Suprapubic skin (tissue), 4 donors: Measurements from ENCODE around the gene SCN1A. TPM values are rescaled to one million over a fixed set of nuclear protein-coding genes. Genes with fewer than 3 reads are reported as not detected.

Experiments
- DNase-seq, 2 donors: peaks; one replicate each; pipeline ENCODE4 v3.0.0-alpha.2; 2019; ENCODE audit warnings: low spot score in 2 of 2
- H3K27ac ChIP-seq: fragments of 200-600 bp; sonication (generic); one replicate; pipeline ENCODE4 v1.5.1; 2019
- H3K27me3 ChIP-seq: fragments of 200-600 bp; sonication (generic); one replicate; pipeline ENCODE4 v1.5.1; 2019
- H3K36me3 ChIP-seq: fragments of 200-600 bp; sonication (generic); one replicate; pipeline ENCODE4 v1.5.1; 2019
- H3K4me1 ChIP-seq: fragments of 200-600 bp; sonication (generic); one replicate; pipeline ENCODE4 v1.5.1; 2019
- H3K4me3 ChIP-seq: fragments of 200-600 bp; sonication (generic); one replicate; pipeline ENCODE4 v1.5.1; 2019; ENCODE audit warnings: mild to moderate bottlenecking
- H3K9me3 ChIP-seq: fragments of 200-600 bp; sonication (generic); one replicate; pipeline ENCODE4 v1.5.1; 2019
- EP300 ChIP-seq: sonication (generic); formaldehyde crosslinking; IDR thresholded peaks from one replicate; pipeline ENCODE4 v1.6.1; 2017; ENCODE audit warnings: antibody characterized with exemption
- POLR2A ChIP-seq, 2 donors: fragments of 450-650 bp; IDR thresholded peaks; one replicate each; pipeline ENCODE4 v1.6.1; 2017; ENCODE audit warnings: antibody characterized with exemption in 2 of 2, mild to moderate bottlenecking in 2 of 2, moderate library complexity in 2 of 2
- POLR2AphosphoS5 ChIP-seq, 3 donors: sonication (generic); formaldehyde crosslinking; IDR thresholded peaks; one replicate each; pipeline ENCODE4 v1.6.1; 2017; ENCODE audit warnings: antibody characterized with exemption in 3 of 3
- WGBS: methylation state at CpG from one replicate; pipeline ENCODE4 v1.1.5; 2018; 5-methylcytosine and 5-hydroxymethylcytosine counted together
- total RNA-seq, 4 donors: library from RNA; depleted of rRNA; stranded (reverse); fragments of >200 nt; gene quantifications; one replicate each; pipeline ENCODE4 v1.1.0, GENCODE V29; 2016
- TF ChIP-seq, protein P1 (sequence below), 2 donors: fragments of 200-600 bp in 1 of 2; fragments of 450-650 bp in 1 of 2; sonication (generic) in 1 of 2; IDR thresholded peaks; one replicate each; pipeline ENCODE4 v1.5.1; 2016 to 2019; ENCODE audit warnings: antibody characterized with exemption in 2 of 2, mild to moderate bottlenecking in 1 of 2, moderate library complexity in 1 of 2

The SCN1A gene
- total RNA-seq, 4 donors from 2014 or later = not detected

DNA sequence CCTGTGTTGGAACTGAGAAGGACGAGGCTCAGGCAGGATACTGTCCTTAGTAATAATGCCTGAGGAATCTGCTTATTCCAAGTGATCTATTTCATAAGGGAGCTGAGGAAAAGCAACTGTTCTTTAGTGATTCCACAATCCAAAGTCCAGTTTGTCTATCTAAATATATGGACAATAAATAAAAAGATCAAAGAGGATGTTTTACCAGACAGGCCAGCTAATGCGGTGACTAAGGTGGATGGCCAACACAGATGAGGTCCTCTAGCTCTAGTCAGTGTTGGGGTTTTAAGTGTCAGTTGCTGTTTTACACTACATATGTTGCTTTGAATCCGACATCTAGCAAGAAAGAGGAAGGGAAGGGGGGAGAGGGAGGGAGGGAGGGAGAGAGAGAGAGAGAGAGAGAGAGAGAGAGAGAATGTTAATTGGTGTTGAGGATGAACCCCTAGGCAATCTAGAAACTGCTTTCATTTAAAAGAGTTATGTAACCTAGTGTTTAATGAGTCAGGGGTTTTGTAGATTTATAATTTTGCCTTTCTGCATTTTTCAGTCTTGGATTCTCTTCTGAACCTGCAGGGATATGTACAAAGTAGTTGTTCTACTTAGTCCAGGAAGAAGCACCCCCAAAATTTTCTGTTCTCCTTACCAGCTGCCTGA, 27.0 kb upstream of the SCN1A start:
- H3K9me3 ChIP-seq = no peaks in the 10 kb centered on the region
- no peak overlapping the region for H3K4me3 ChIP-seq
- H3K27ac ChIP-seq = no peak overlapping the region
- DNase-seq = no peak
- TF ChIP-seq POLR2A (IDR thresholded peaks at IDR 0.05) (no peak), POLR2AphosphoS5 (IDR thresholded peaks at IDR 0.05) (no peak), EP300 (no peak)
- no peaks in the 10 kb centered on the region for H3K4me1 ChIP-seq
- no peaks in the 10 kb centered on the region for H3K36me3 ChIP-seq
- H3K27me3 ChIP-seq = no peaks in the 10 kb centered on the region
- WGBS = 41% methylated on average over 3 of the region's 3 CpGs

DNA sequence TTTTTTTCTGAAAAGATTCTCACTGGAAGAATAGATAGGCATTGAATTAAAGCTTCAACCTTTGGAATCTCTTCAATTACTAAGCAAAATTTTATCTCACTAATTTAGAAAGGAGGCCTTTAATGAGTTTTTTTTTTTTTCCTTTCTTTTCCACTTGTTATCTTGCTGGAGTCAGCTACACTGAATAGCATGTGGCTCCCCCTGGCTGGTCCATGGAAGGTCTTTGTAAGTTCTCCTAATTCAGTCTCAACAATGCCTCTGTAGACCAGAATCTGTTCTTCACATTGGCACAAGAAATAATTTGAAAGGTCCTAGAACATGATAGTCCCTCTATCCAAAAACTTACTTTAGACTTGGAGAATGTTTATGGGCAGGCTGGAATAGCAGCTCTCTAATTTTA, 24.2 kb upstream of the SCN1A start:
- Histone ChIP-seq H3K4me3 (no peak overlapping the region), H3K36me3 (no peaks in the 10 kb centered on the region), H3K27ac (no peak overlapping the region), H3K9me3 (no peaks in the 10 kb centered on the region), H3K27me3 (no peaks in the 10 kb centered on the region), H3K4me1 (no peaks in the 10 kb centered on the region)
- TF ChIP-seq EP300 = no peak
- TF ChIP-seq, protein P1, sequence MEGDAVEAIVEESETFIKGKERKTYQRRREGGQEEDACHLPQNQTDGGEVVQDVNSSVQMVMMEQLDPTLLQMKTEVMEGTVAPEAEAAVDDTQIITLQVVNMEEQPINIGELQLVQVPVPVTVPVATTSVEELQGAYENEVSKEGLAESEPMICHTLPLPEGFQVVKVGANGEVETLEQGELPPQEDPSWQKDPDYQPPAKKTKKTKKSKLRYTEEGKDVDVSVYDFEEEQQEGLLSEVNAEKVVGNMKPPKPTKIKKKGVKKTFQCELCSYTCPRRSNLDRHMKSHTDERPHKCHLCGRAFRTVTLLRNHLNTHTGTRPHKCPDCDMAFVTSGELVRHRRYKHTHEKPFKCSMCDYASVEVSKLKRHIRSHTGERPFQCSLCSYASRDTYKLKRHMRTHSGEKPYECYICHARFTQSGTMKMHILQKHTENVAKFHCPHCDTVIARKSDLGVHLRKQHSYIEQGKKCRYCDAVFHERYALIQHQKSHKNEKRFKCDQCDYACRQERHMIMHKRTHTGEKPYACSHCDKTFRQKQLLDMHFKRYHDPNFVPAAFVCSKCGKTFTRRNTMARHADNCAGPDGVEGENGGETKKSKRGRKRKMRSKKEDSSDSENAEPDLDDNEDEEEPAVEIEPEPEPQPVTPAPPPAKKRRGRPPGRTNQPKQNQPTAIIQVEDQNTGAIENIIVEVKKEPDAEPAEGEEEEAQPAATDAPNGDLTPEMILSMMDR (IDR thresholded peaks at IDR 0.05) = no peak
- no peak for TF ChIP-seq POLR2AphosphoS5 (IDR thresholded peaks at IDR 0.05)
- TF ChIP-seq POLR2A (IDR thresholded peaks at IDR 0.05) = no peak
- DNase-seq = no peak

DNA sequence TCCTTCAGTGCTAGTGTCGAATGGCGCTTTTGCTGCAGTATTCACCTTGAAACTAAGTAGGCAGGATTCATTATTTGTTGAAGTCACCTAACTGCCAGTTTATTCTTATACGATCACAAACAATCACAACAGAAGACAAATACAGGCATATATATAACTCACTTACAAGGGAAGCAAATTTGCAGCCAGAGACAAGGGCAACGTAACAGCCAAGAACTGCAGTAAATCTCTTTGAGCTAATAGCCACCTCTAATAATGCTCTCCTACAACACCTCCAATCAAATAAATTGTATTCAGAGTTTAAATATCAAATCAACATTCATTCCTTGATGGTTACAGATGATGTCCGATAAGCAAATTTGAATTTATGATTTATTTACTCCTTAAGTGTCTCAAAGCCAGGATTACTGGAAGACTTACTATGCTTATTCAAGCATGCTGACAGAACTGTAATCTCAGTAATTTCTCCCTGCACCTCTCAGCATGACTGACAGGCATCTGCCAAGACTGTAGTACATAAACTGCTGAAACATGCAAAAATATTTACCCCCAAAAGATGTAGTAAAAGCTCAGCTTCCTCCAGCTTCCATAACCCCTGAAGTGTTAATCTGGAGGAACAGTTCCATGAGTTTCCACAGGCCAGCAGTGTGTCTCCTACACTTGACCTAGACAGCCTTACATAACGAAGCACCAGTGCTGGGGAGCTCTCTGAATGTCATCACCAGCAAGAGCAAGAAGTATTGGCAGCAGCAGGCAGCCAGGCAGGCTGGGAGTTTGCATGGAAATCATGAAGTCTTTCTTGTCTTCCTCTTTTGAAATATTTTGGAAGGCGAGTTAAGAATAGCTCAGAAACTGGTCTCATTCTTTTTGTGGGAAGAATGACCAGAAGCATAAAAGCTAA, 20.9 kb upstream of the SCN1A start:
- Histone ChIP-seq H3K27ac (no peak overlapping the region), H3K4me1 (no peaks in the 10 kb centered on the region), H3K4me3 (no peak overlapping the region), H3K27me3 (no peaks in the 10 kb centered on the region), H3K9me3 (no peaks in the 10 kb centered on the region), H3K36me3 (no peaks in the 10 kb centered on the region)
- TF ChIP-seq EP300 (no peak), POLR2A (IDR thresholded peaks at IDR 0.05) (no peak), POLR2AphosphoS5 (IDR thresholded peaks at IDR 0.05) (no peak)
- TF ChIP-seq, protein P1 (IDR thresholded peaks at IDR 0.05) = no peak
- no peak for DNase-seq
- 67% methylated on average over 7 of the region's 7 CpGs for WGBS

DNA sequence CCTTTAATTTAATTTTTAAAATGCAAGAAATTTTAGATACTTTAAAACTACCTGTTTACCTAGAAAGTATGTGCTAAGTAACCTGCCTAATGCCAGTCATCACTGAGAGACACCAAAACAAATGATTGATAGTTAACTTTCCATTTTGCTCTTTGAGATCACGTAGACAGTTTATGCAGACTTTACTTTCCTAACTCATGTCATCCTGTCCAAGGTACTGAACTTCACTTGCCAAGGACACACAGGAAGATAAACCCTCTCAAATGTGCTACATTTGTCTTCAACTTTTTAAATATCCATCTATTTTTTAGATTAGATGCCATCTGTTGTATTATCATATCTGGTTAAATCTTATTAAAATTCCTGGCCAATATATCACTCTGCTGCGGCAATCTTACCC, 20.1 kb upstream of the SCN1A start:
- no peaks in the 10 kb centered on the region for H3K4me1 ChIP-seq
- H3K9me3 ChIP-seq = no peaks in the 10 kb centered on the region

DNA sequence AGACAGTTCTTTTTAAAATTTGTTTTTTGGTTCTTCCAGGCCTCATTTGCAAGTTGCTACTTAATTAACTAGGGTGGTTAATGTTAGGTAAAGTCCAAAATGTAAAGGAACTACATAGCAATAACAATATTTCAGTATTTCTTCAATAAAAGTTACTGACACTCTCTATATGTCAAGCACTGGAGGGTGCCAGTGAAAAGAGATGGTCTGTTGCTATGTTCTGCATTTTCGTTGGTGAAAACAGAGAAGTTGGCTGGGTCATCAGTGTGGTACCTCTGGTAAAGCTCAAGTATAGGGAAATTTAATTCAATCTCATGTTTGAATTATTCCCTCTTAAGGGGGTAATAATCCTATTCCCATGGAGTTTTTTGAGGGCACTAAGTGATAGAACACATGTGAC, 16.3 kb upstream of the SCN1A start:
- no peaks in the 10 kb centered on the region for H3K27me3 ChIP-seq
- 63% methylated on average over 1 of the region's 1 CpG for WGBS
- H3K27ac ChIP-seq = no peak overlapping the region
- H3K4me1 ChIP-seq = no peaks in the 10 kb centered on the region
- H3K9me3 ChIP-seq = no peaks in the 10 kb centered on the region
- H3K36me3 ChIP-seq = no peaks in the 10 kb centered on the region
- TF ChIP-seq, protein P1 (IDR thresholded peaks at IDR 0.05) = no peak
- no peak for TF ChIP-seq EP300
- no peak overlapping the region for H3K4me3 ChIP-seq
- DNase-seq = no peak

More for the DNA sequence above, 20.1 kb upstream of the SCN1A start:
- 64% methylated on average over 2 of the region's 2 CpGs for WGBS
- no peak overlapping the region for H3K27ac ChIP-seq
- H3K4me3 ChIP-seq = no peak overlapping the region
- TF ChIP-seq EP300 = no peak
- TF ChIP-seq POLR2AphosphoS5 (IDR thresholded peaks at IDR 0.05) = no peak
- TF ChIP-seq, protein P1 (IDR thresholded peaks at IDR 0.05) = no peak
- TF ChIP-seq POLR2A (IDR thresholded peaks at IDR 0.05) = no peak
- H3K36me3 ChIP-seq = no peaks in the 10 kb centered on the region
- DNase-seq = no peak
- no peaks in the 10 kb centered on the region for H3K27me3 ChIP-seq
